HG03060 (cell line): ENCODE measurements around the gene AFTPH.

Source experiments
- ATAC-seq: cut with Tn5 transposase; IDR thresholded peaks from one replicate; pipeline ENCODE4 v1.9.1; 2021; ENCODE audit warnings: low read depth, moderate number of reproducible peaks; ENCODE audit not compliant: unreplicated experiment

AFTPH gene

DNA sequence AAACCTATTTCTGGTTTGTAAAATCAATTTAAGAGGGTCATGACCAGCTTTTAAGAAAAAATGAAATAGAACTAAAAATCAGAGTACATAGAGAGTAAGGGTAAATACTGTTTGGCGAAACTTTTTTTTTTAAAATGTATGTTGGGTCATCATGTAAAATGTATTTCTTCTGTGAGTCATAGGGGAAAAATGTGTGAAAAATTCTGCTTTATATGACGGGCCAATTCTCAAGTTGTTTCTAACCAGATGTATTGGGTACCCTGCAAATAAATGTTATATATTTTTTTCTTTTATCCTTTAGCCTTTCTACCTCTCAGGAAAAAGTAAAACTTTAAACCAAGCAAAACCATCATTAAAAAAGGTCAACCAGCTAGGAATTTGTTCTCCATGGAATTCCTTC lies 13.9 kb downstream of the AFTPH start:
- no peak for ATAC-seq

DNA sequence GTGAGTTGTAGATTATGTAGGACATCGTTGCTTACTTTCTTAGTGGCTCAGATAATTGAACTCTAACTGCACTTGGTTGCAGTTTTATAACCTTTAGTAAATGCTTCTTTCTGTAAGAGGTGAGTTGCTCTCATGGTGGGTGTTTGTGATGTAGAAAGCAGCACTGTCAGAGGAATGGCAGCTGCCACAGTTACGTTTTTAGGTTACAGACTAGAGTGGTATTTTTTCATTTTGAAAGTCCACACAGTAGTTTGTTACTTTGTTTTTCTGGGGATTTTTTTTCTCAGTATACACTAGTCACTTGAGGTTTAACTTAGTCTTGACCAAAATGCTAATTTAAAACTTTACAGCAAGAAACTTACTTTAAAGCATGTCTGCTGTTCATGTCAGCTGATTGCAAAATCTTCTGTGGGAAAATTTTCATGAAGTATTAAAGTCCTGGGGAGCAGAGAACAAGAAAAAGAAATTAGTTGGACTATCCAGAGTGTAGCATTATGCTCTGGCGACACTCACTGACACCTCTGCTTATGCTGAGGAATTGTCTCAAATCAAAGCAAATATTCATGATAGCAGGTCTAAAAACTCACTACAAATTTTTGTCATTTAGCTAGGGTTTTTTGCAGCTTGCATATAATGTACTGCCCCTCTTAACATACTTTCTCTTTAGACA lies 14.8 kb downstream of the AFTPH start:
- no peak for ATAC-seq

DNA sequence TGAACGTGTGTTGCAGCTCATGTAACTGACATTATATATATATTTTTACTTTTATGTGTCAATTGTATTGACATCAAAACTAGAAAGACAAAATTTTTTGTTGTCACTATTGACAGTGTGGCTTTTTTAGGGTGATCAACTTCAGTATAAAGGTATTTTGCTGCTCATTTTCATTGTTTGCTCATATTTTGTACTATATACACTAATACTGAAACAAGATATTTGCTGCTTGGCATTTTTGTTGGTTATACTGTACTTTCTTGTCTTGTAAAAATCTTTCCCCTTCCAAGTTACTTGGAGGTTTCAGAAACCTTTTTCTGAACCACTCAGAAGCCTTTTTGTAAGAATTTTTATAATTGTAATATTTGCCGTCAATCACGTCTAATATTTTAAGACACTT lies 16.5 kb downstream of the AFTPH start:
- no peak for ATAC-seq

- ATAC-seq = no peak
Measured at GRCh38 chr2:64541547-64541946, 17.4 kb downstream of the AFTPH start.

GRCh38 chr2:64542071-64543007 lies 18.2 kb downstream of the AFTPH start:
- no peak for ATAC-seq

DNA sequence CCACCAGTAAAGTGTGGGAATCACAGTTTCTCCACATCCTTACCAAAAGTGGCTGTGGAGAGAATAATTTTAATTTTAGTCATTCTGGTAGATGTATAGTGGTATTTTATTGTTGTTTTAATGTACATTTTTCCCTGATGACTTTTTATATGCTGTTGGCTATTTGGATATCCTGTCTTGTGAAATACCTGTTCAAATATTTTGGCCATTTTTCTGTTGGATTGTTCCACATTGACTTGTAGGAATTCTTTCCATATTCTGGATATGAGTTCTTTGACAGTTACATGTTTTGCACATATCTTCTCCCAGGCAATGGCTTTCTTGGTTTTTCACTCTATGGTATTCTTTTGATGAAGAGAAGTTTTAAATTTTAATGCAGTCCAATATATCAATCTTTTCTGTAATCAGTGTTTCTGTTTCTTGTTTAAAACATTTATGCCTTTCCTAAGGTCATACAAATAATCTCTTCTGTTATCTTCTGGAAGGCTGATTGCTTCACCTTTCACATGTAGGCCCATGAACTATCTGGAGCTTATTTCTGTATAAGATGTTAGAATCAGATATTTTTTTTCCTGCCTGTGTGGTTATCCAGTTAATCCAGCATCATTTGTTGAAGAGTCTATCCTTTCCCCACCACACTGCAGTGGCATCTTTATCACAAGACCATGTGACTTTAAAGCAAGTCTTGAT lies 19.0 kb downstream of the AFTPH start:
- no peak for ATAC-seq

- no peak for ATAC-seq
Measured at GRCh38 chr2:64548761-64549160, 24.6 kb downstream of the AFTPH start.

DNA sequence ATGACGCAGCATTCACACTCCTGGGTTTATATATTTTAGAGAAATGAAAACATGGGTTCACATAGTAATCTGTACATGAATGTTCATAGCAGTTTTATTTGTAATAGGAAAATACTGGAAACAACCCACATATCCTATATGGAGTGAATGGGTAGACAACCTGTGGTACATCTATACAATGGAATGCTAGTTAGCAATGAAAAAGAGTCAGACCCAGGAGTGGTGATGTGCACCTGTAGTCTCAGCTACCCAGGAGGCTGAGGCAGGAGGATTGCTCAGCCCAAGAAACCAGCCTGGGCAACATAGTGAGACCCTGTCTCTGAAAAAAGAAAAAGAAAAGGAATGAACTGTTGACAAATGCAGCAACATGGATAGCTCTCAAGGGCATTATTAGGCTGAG lies 25.9 kb downstream of the AFTPH start:
- ATAC-seq = no peak

- ATAC-seq = no peak
Measured at GRCh38 chr2:64551851-64552250, 27.7 kb downstream of the AFTPH start.

DNA sequence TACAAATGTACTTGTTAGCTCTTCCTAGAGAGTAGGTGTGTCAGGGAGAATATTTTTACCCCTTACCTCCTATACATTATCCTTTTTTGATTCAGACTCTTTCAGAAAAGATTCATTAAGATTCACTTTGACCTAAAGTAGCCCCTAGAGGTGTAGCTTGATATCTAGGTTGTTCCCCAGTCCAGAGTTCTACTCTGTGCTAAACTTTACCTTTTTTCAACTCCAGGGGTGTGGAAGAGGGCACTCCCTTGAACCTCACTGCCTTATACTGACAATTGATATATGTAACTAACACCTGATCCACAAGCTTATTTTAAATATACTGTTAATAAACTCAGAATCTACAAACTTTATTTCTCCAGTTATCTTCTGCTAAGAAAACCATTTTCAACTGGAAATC lies 30.0 kb downstream of the AFTPH start:
- ATAC-seq = no peak

- no peak for ATAC-seq
Measured at GRCh38 chr2:64558445-64559081, 34.4 kb downstream of the AFTPH start.

DNA sequence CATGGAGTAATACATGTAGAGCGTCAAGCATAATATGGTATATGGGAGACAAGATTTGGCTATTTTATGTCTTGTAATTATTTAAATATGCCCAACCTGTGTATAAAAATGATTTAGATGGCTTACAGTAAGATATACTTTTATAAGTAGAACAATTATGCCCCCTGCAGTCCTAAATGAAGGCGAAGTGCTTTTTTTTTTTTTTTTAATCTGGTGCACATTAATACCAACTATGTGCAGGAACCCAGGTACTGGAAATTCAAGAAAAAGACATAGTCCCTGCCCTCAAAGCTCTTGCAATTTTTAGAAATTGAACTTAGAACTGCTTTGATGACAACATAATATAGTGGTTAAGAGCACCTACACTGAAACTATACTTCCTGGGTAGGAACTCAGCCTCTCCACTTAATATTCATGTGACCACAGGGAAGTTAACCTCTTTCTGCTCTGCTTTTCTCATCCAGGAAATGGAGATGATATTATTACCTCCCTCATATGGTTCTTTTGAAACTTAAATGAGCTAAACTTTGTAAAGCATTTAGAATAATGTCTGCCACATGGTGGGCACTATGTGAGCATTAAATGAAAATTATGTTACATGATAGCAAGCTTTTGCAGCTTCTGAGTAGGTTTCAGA lies 38.1 kb downstream of the AFTPH start:
- ATAC-seq = no peak

DNA sequence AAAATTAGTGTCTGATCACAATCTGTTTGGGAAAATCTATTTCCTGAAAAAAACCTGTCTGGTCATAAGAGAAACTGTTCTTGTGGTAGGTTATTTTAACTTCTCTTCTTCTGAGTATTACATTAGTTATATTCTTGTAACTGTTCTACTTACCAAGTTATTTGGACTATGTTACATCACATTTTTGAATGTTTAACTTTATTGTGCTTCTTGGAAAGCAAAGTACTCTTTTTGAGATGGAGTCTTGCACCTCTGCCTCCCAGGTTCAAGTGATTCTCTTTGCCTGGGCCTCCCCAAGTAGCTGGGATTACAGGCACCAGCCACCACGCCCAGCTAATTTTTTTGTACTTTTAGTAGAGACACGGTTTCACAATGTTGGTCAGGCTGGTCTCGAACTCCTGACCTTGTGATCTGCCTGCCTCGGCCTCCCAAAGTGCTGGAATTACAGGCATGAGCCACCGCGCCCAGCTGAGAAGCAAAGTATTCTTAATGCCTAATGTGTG lies 39.4 kb downstream of the AFTPH start:
- no peak for ATAC-seq

DNA sequence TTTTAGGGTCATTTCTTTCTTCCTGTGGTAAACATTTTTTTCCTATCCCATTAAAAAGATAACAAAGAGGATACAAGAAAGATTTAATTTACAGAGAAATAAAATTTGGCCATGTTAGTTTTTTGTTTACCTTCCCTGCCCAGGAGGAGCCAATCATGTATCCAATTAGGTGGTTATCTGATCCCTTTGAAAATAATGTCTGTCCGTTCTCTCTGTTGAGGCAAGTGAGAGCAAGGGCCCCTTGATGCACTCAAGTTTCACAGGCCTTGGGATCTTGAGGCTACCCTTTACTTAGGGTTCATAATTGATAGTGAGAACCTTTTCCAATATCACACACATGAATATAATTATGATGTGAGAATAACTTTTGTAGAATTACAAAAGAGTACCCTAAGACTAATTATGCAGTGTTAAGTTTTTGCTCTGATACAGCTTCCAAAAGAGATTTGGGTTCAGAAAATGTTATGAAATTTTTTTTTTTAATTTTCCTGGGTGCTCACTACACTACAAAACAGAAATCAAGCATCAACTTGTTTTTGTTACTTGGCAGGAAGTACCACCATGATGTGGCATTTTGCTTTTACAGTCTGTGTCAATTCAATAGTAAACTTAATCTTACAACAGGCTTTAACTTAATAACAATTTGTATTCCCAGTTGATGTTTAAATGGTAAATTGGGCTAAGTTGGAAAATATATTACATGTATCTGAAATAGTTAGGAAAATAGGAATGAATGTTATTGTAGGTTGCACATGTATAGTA lies 42.0 kb downstream of the AFTPH start:
- ATAC-seq = no peak

GRCh38 chr2:64567473-64567872 lies 43.3 kb downstream of the AFTPH start:
- no peak for ATAC-seq

GRCh38 chr2:64568836-64569235 lies 44.7 kb downstream of the AFTPH start:
- no peak for ATAC-seq

DNA sequence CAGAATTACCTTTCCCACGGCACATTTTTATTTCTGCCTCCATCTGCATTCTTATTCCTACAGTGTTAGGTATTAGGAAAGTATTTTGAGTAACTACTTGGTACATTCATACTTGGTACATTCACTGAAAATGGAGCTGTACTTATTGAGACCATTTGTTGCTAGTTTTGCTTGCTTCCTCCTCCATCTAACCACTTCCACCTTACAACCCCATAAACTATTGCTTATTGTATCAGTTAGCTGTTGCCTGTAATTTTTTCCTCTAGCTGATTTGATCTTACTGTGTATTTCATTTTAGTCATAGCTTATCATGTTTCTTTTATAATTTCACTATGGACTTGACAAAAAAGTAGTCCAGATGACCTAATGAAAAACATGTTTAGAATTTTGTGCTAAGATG lies 50.7 kb downstream of the AFTPH start:
- ATAC-seq = no peak

- no peak for ATAC-seq
Measured at GRCh38 chr2:64581018-64581417, 56.9 kb downstream of the AFTPH start.

GRCh38 chr2:64581777-64582539 lies 57.8 kb downstream of the AFTPH start:
- no peak for ATAC-seq
